Uterus (tissue), 4 donors: ENCODE data around the gene KMT2C. TPM values are rescaled to one million over a fixed set of nuclear protein-coding genes. Genes with fewer than 3 reads are reported as not detected.

Source experiments
- DNase-seq, 2 donors: peaks; one replicate each; pipeline ENCODE4 v3.0.0-alpha.2; 2019 to 2020
- H3K27ac ChIP-seq, 2 donors: fragments of 200-600 bp; sonication (generic); 1 replicate in 1 of 2; 2 replicates in 1 of 2; pipeline ENCODE4 v1.5.1; 2016 to 2018
- H3K27me3 ChIP-seq, 2 donors: fragments of 200-600 bp; sonication (generic); one replicate each; pipeline ENCODE4 v1.5.1; 2018 to 2019; ENCODE audit warnings: control low read depth in 1 of 2
- H3K36me3 ChIP-seq, 2 donors: fragments of 200-600 bp; sonication (generic); one replicate each; pipeline ENCODE4 v1.5.1; 2019; ENCODE audit warnings: control low read depth in 1 of 2
- H3K4me1 ChIP-seq, 2 donors: fragments of 200-600 bp; sonication (generic); one replicate each; pipeline ENCODE4 v1.5.1; 2018 to 2019; ENCODE audit warnings: control low read depth in 1 of 2
- H3K4me3 ChIP-seq, 2 donors: fragments of 200-600 bp; sonication (generic); 1 replicate in 1 of 2; 2 replicates in 1 of 2; pipeline ENCODE4 v1.5.1; 2018 to 2019; ENCODE audit warnings: mild to moderate bottlenecking in 1 of 2
- H3K9me3 ChIP-seq, 2 donors: fragments of 200-600 bp; sonication (generic); one replicate each; pipeline ENCODE4 v1.5.1; 2019; ENCODE audit warnings: control low read depth in 1 of 2
- POLR2A ChIP-seq, 2 donors: fragments of 450-650 bp; IDR thresholded peaks; one replicate each; pipeline ENCODE4 v1.6.1; 2016; ENCODE audit warnings: antibody characterized with exemption in 2 of 2, mild to moderate bottlenecking in 1 of 2, moderate library complexity in 1 of 2
- intact Hi-C: fragments of 100-400 bp; cut with DNase I; formaldehyde crosslinking; loops from one replicate; pipeline ENCODE4 v1.15.1; 2023; ENCODE audit warnings: low total_unique reads
- total RNA-seq, 4 donors: library from RNA; depleted of rRNA in 3 of 4; stranded (reverse); fragments of >200 nt in 3 of 4; gene quantifications; one replicate each; pipeline versions ENCODE4 v1.1.0 to v1.2.4, GENCODE V29; 2014 to 2023
- TF ChIP-seq, protein P1 (sequence below), 4 experiments: fragments of 200-600 bp in 2 of 4; fragments of 450-650 bp in 2 of 4; sonication (generic) in 2 of 4; IDR thresholded peaks; one replicate each; pipeline ENCODE4 v1.5.1; 2016 to 2019; ENCODE audit warnings: antibody characterized with exemption in 4 of 4, mild to moderate bottlenecking in 2 of 4, moderate library complexity in 1 of 4
- donor health status: DM: yes; HTN: yes; CAD: no.

KMT2C gene
- total RNA-seq, 4 donors from 2014 or later, result 30.5 to 177 (median 90.0) TPM

DNA sequence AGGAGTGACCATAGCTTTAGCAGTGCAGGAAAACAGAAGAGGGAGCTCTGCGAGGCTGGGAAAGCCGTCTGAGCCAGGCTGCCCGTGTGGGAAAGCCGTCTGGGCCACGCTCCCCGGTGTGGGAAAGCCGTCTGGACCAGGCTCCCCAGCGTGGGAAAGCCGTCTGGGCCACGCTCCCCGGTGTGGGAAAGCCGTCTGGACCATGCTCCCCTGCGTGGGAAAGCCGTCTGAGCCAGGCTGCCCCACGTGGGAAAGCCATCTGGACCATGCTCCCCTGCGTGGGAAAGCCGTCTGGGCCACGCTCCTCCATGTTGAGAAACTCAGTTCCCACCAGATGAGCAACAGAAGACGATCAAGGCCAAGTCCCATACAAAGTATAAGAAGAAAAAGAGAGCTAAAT lies 308.6 kb downstream of the KMT2C start:
- no peak overlapping the region for H3K4me3 ChIP-seq
- no peaks in the 10 kb centered on the region for H3K27me3 ChIP-seq
- DNase-seq, result no peak
- H3K4me1 ChIP-seq, result no peaks in the 10 kb centered on the region
- intact Hi-C loops, result no loop called here
- H3K9me3 ChIP-seq, result no peaks in the 10 kb centered on the region
- no peak overlapping the region for H3K27ac ChIP-seq
- H3K36me3 ChIP-seq, result no peaks in the 10 kb centered on the region
- TF ChIP-seq, protein P1, sequence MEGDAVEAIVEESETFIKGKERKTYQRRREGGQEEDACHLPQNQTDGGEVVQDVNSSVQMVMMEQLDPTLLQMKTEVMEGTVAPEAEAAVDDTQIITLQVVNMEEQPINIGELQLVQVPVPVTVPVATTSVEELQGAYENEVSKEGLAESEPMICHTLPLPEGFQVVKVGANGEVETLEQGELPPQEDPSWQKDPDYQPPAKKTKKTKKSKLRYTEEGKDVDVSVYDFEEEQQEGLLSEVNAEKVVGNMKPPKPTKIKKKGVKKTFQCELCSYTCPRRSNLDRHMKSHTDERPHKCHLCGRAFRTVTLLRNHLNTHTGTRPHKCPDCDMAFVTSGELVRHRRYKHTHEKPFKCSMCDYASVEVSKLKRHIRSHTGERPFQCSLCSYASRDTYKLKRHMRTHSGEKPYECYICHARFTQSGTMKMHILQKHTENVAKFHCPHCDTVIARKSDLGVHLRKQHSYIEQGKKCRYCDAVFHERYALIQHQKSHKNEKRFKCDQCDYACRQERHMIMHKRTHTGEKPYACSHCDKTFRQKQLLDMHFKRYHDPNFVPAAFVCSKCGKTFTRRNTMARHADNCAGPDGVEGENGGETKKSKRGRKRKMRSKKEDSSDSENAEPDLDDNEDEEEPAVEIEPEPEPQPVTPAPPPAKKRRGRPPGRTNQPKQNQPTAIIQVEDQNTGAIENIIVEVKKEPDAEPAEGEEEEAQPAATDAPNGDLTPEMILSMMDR (IDR thresholded peaks at IDR 0.05), result no peak
- no peak for TF ChIP-seq POLR2A (IDR thresholded peaks at IDR 0.05)

DNA sequence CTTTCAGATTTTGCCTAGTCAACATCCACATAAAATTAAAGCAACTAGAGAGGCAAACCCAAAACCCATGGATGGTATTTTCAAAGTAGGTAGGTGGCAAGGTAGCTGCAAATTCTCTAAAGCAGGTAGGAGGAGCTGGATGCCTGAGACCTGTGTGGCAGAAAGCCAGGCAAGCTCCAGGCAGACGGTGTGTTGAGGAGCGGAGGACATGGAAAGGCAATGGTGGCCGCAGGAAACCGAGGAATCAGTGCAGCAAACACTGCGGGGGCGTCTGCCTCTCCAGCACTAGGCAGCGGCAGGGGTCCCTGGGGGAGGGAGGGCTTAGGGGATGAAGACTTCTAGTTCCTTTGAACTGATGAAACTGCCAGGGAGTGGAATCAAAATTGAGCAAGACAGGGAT lies 309.1 kb downstream of the KMT2C start:
- no peaks in the 10 kb centered on the region for H3K36me3 ChIP-seq
- no peaks in the 10 kb centered on the region for H3K27me3 ChIP-seq
- TF ChIP-seq, protein P1 (IDR thresholded peaks at IDR 0.05), result no peak
- TF ChIP-seq POLR2A (IDR thresholded peaks at IDR 0.05), result no peak
- no peaks in the 10 kb centered on the region for H3K9me3 ChIP-seq
- H3K4me3 ChIP-seq, result no peak overlapping the region
- H3K27ac ChIP-seq, result no peak overlapping the region
- intact Hi-C loops, result no loop called here
- no peaks in the 10 kb centered on the region for H3K4me1 ChIP-seq
- DNase-seq, result no peak

DNA sequence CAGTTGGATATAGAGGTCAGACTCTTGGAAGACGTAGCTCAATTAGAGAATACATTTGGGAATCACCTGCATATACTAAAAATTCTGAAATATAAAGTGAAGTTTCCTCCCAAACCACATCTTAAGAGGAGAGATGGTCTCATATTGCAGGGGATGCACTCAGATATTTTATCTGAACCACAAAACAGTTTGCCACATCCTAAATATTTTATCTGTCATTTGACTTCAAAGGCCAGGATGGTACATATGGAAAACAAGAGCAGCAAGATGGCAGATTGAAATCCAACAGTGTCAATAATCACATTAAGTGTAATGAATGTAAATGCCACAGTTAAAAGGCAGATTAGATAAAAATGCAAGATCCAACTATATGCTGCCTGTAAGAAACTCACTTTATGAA lies 313.3 kb downstream of the KMT2C start:
- Histone ChIP-seq H3K27me3 (no peaks in the 10 kb centered on the region), H3K9me3 (no peaks in the 10 kb centered on the region), H3K27ac (no peak overlapping the region), H3K4me3 (no peak overlapping the region), H3K4me1 (no peaks in the 10 kb centered on the region), H3K36me3 (no peaks in the 10 kb centered on the region)
- intact Hi-C loops, result no loop called here
- no peak for TF ChIP-seq POLR2A (IDR thresholded peaks at IDR 0.05)
- TF ChIP-seq, protein P1 (IDR thresholded peaks at IDR 0.05), result no peak
- no peak for DNase-seq

DNA sequence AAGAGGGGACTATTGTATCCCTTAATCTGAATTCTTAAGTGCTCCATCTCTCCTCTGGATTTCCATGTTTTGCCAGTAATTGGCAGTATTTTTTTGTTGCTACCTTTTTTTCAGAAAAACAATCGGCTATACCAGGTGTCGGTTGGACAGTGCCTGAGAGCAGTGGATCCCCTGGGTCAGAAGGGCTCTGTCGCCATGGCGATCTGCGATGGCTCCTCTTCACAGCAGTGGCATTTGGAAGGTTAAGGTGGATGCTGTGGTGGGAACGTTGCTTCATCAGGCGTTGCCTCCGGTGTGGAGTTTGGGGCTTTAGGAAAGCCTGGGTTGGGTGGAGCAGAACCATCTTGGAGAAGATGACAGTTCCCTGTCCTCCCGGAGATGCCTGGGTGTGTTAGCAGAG lies 314.4 kb downstream of the KMT2C start:
- no peaks in the 10 kb centered on the region for H3K27me3 ChIP-seq
- H3K4me1 ChIP-seq, result no peaks in the 10 kb centered on the region
- H3K9me3 ChIP-seq, result no peaks in the 10 kb centered on the region
- H3K36me3 ChIP-seq, result no peaks in the 10 kb centered on the region
- intact Hi-C loops, result no loop called here
- no peak overlapping the region for H3K4me3 ChIP-seq
- no peak for DNase-seq
- H3K27ac ChIP-seq, result no peak overlapping the region
- TF ChIP-seq POLR2A (IDR thresholded peaks at IDR 0.05), result no peak
- TF ChIP-seq, protein P1 (IDR thresholded peaks at IDR 0.05), result no peak

DNA sequence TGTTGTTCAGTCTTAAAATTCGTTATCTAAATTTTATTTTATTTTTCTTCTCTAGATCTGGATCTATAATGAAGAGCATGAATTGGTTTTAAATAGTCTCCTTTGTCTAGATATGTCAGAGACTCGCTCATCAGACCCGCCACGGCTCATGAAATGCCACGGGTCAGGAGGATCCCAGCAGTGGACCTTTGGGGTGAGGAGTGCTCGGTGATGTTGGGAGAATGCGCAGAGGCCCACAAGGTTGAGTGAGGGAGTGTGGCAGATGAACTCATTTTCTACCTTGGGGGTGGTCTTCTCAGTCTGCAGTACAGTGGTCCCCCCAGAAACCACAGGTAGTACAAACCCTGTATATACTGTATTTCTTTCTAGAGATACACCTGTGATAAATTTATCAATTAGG lies 315.0 kb downstream of the KMT2C start:
- Histone ChIP-seq H3K27me3 (no peaks in the 10 kb centered on the region), H3K4me3 (no peak overlapping the region), H3K4me1 (no peaks in the 10 kb centered on the region), H3K36me3 (no peaks in the 10 kb centered on the region), H3K9me3 (no peaks in the 10 kb centered on the region), H3K27ac (no peak overlapping the region)
- intact Hi-C loops, result no loop called here
- no peak for TF ChIP-seq POLR2A (IDR thresholded peaks at IDR 0.05)
- TF ChIP-seq, protein P1 (IDR thresholded peaks at IDR 0.05), result no peak
- DNase-seq, result no peak
